HFFc6 (cell line): Measurements from ENCODE around the gene AATK. TPM values are rescaled to one million over a fixed set of nuclear protein-coding genes. Genes with fewer than 3 reads are reported as not detected.

Experiments
- DNase-seq: peaks from one replicate; pipeline ENCODE4 v3.0.0-alpha.2; 2018
- H3K27ac Mint-ChIP-seq: 2 replicates; pipeline ENCODE4 v1.8.0; 2020; ENCODE audit warnings: mild to moderate bottlenecking, mixed read lengths
- H3K27me3 Mint-ChIP-seq: 2 replicates; pipeline ENCODE4 v1.8.0; 2021; ENCODE audit warnings: mild to moderate bottlenecking, moderate library complexity, mixed read lengths; ENCODE audit not compliant: insufficient read depth
- H3K36me3 Mint-ChIP-seq: 2 replicates; pipeline ENCODE4 v1.8.0; 2021; ENCODE audit warnings: low read depth, mixed read lengths
- H3K4me1 Mint-ChIP-seq: 2 replicates; pipeline ENCODE4 v1.8.0; 2020; ENCODE audit warnings: low read depth, mixed read lengths
- H3K4me3 Mint-ChIP-seq: 2 replicates; pipeline ENCODE4 v1.8.0; 2020; ENCODE audit warnings: mild to moderate bottlenecking, moderate library complexity, mixed read lengths
- H3K9me3 Mint-ChIP-seq: 2 replicates; pipeline ENCODE4 v1.8.0; 2020; ENCODE audit warnings: mild to moderate bottlenecking, mixed read lengths
- CTCF ChIP-seq: fragments of 200-600 bp; sonication (generic); IDR thresholded peaks from 2 replicates; pipeline ENCODE4 v1.5.0; 2021; ENCODE audit warnings: antibody characterized with exemption, mild to moderate bottlenecking
- total RNA-seq, 6 experiments: library from RNA; stranded (reverse); fragmentation: NEBNext Ultra II Directional; extraction: Animal tissue kit (Norgen Biotek cat#: 25700); gene quantifications; 2 replicates in 1 of 6; 3 replicates in 5 of 6; pipeline ENCODE4 v1.2.3, GENCODE V29; 2021

AATK gene
- total RNA-seq, 6 experiments from 2014 or later: 0.15 to 0.59 (median 0.38) TPM

- no peak overlapping the region for H3K4me3 Mint-ChIP-seq
- H3K9me3 Mint-ChIP-seq: no peaks in the 10 kb centered on the region
- H3K4me1 Mint-ChIP-seq: no peaks in the 10 kb centered on the region
- no peak for DNase-seq
- H3K36me3 Mint-ChIP-seq: no peaks in the 10 kb centered on the region
- no peak for TF ChIP-seq CTCF
- H3K27ac Mint-ChIP-seq: no peak overlapping the region
- H3K27me3 Mint-ChIP-seq: peaks cover 5% of the 10 kb centered on the region; the same call in 1 of the 2 replicates
Observed at GRCh38 chr17:81131486-81132196, 34.4 kb downstream of the AATK start.

DNA sequence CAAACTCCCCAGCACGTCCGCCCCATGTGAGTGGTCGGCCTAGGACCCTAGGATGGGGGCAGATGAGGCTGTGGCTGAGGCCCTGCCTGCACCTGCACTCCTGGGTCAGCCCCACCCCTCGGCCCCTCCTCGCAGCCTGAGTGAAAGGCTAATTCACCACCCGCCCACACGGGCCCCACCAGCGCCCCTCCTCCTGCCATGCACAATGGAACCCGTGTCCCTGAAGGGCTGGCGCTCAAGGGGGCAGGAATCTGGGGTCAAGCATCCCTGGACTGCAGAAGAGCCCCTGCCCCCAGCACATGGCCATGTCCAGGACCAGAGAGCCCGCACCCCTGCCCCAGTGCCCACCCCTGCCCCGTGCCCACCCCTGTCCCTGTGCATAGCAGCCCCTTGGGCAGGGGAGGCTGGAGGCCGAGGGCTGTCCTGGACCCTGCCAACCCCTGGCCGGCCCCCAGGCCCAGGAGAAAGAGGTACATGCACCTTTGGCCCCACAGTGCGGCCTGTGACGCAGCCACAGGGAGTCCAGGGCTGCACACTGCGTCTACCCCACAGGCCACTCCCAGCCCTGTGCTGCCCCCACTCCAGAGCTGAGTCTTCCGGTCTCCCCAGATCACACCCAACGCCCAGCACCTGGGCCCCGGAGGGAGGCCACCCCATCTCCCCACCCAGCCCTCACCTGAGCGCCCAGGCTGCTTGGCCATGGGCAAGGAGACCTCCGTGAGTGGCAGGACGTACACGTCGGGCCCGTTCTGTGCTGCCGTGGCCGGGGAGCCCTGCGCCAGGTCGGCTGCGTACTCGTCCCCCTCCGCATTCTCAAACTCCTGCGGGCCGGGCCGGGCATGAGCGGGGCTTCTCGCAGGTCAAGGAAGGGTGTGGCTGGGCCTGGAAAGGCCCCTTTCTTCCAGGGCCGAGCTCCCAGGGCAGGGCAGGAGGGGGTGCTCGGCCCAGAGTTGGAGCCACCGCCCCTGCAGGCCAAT lies 35.3 kb downstream of the AATK start:
- no peaks in the 10 kb centered on the region for H3K36me3 Mint-ChIP-seq
- H3K4me1 Mint-ChIP-seq: no peaks in the 10 kb centered on the region
- DNase-seq: no peak
- H3K27ac Mint-ChIP-seq: no peak overlapping the region
- TF ChIP-seq CTCF: no peak
- H3K9me3 Mint-ChIP-seq: no peaks in the 10 kb centered on the region
- H3K4me3 Mint-ChIP-seq: no peak overlapping the region
- H3K27me3 Mint-ChIP-seq: peaks cover 5% of the 10 kb centered on the region; the same call in 1 of the 2 replicates

- Mint-ChIP-seq H3K4me3 (no peak overlapping the region), H3K4me1 (no peaks in the 10 kb centered on the region), H3K27me3 (peaks cover 2% of the 10 kb centered on the region; the same call in 1 of the 2 replicates), H3K9me3 (no peaks in the 10 kb centered on the region), H3K27ac (no peak overlapping the region), H3K36me3 (no peaks in the 10 kb centered on the region)
- no peak for TF ChIP-seq CTCF
- DNase-seq: no peak
Observed at GRCh38 chr17:81129711-81130367, 36.2 kb downstream of the AATK start.

DNA sequence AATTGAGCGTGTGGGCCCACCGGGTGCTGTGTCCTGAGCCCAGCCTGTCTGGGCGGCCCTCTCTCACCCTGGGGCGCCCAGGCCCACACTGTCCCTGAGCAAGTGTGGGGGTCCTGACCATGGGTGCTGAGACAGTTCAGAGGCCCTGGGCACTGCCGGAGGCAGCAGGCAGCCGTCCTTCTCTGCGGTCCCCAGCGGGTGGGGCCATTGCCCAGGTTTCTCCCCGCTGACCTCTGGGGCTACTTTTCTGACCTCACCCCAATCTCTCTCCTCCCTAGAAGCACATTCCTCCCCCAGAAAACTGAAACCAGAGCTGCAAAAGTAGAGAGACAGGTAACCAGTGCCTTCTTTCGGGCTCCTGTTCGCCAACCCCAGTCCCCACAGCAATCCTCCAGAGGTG lies 36.7 kb downstream of the AATK start:
- Mint-ChIP-seq H3K27me3 (no peaks in the 10 kb centered on the region; the same call in 1 of the 2 replicates), H3K9me3 (no peaks in the 10 kb centered on the region), H3K4me1 (no peaks in the 10 kb centered on the region), H3K4me3 (no peak overlapping the region), H3K36me3 (no peaks in the 10 kb centered on the region), H3K27ac (no peak overlapping the region)
- no peak for DNase-seq
- no peak for TF ChIP-seq CTCF

- no peak overlapping the region for H3K27ac Mint-ChIP-seq
- no peaks in the 10 kb centered on the region; the same call in 1 of the 2 replicates for H3K27me3 Mint-ChIP-seq
- no peaks in the 10 kb centered on the region for H3K4me1 Mint-ChIP-seq
- no peaks in the 10 kb centered on the region for H3K36me3 Mint-ChIP-seq
- DNase-seq: no peak
- no peak overlapping the region for H3K4me3 Mint-ChIP-seq
- H3K9me3 Mint-ChIP-seq: no peaks in the 10 kb centered on the region
- no peak for TF ChIP-seq CTCF
Observed at GRCh38 chr17:81128774-81129173, 37.2 kb downstream of the AATK start.
